Psoas muscle (tissue), 8 donors: ENCODE results near the gene FNDC11. TPM values are rescaled to one million over a fixed set of nuclear protein-coding genes. Genes with fewer than 3 reads are reported as not detected.

Experiments used
- ATAC-seq, 4 donors: fragments of 200-7000 bp; cut with Tn5 transposase; one replicate each; pipeline ENCODE4 v1.9.1; 2020; ENCODE audit warnings: moderate library complexity in 3 of 4, mild to moderate bottlenecking in 2 of 4
- DNase-seq, 2 donors: peaks; one replicate each; pipeline ENCODE4 v3.0.0-alpha.2; 2020
- H3K27ac ChIP-seq: fragments of 200-600 bp; one replicate; pipeline ENCODE4 v1.8.0; 2022
- H3K27me3 ChIP-seq, 3 donors: fragments of 200-600 bp in 1 of 3; one replicate each; pipeline versions ENCODE4 v1.6.1 to v1.8.0; 2013 to 2022; ENCODE audit warnings: low read length in 2 of 3, mild to moderate bottlenecking in 2 of 3, moderate library complexity in 1 of 3; ENCODE audit not compliant: insufficient read depth in 3 of 3
- H3K36me3 ChIP-seq, 2 donors: fragments of 200-600 bp in 1 of 2; one replicate each; pipeline versions ENCODE4 v1.6.1 to v1.8.0; 2013 to 2022; ENCODE audit warnings: low read depth in 1 of 2, mild to moderate bottlenecking in 1 of 2, moderate library complexity in 1 of 2; ENCODE audit not compliant: insufficient read depth in 1 of 2
- H3K4me1 ChIP-seq: fragments of 200-600 bp; one replicate; pipeline ENCODE4 v1.8.0; 2022
- H3K4me3 ChIP-seq: fragments of 200-600 bp; one replicate; pipeline ENCODE4 v1.8.0; 2022; ENCODE audit warnings: mild to moderate bottlenecking
- H3K9me3 ChIP-seq: fragments of 200-600 bp; one replicate; pipeline ENCODE4 v1.8.0; 2022
- CTCF ChIP-seq: fragments of 200-600 bp; IDR thresholded peaks from one replicate; pipeline ENCODE4 v1.8.0; 2022; ENCODE audit warnings: antibody characterized with exemption
- WGBS, 3 donors: extraction: QIAGEN DNeasy Blood & Tissue Kit; methylation state at CpG; one replicate each; pipeline versions ENCODE4 v1.1.6 to v1.1.7; 2013; 5-methylcytosine and 5-hydroxymethylcytosine counted together
- intact Hi-C, 2 donors: fragments of 100-400 bp; cut with DNase I; formaldehyde crosslinking; loops; one replicate each; pipeline versions ENCODE4 v1.11.0 to v1.14.2; 2022
- polyA plus RNA-seq, 3 donors: library from polyadenylated mRNA; stranded (reverse); fragments of 200-250 nt; gene quantifications; one replicate each; pipeline ENCODE4 v1.2.3, GENCODE V29; 2013
- total RNA-seq, 4 donors: library from RNA; stranded (reverse); fragmentation: NEBNext Ultra II Directional in 2 of 4; extraction: Animal tissue kit (Norgen Biotek cat#: 25700) in 2 of 4; gene quantifications; one replicate each; pipeline versions ENCODE4 v1.2.1 to v1.2.4, GENCODE V29; 2021 to 2023
- donor health status: healthy with polysubstance abuse.
- donor health status: DM: no; HTN: no; CAD: no; lungs with moderate emphysema.
- donor health status: Bipolar disorder and iron deficiency.
- donor health status: healthy.
- donor health status: DM: yes; HTN: yes; CAD: no.
- donor health status: DM: no; HTN: no; CAD: no.
- donor health status: DM: no; HTN: no; CAD: no.
- donor health status: DM: yes; HTN: yes; CAD: no.

The FNDC11 gene
- total and polyA plus RNA-seq, 7 donors = 0.07 to 0.14 (median 0.08) TPM; not detected in 4

GRCh38 chr20:63519668-63520503 lies 34.1 kb upstream of the FNDC11 start:
- Histone ChIP-seq H3K36me3 (peaks cover 0 to 24% of the 10 kb centered on the region in 2 donors), H3K27me3 (no peaks in the 10 kb centered on the region), H3K4me1 (peaks cover 19% of the 10 kb centered on the region), H3K27ac (peak overlapping the region; percentile 87), H3K4me3 (peak overlapping the region; percentile 80), H3K9me3 (no peaks in the 10 kb centered on the region)
- intact Hi-C loops = loop anchor here (1.0 to 2.0 kb wide), 2 partner anchors 23 to 24 kb away; no protein-coding TSS in a partner anchor
- ATAC-seq (peak; percentile 63 to 79 (median 68)), DNase-seq (peak in 1 of 2 donors; percentile 78)
- TF ChIP-seq CTCF = peak; percentile 32
- 1 to 2% (median 1%) methylated on average over 43 to 72 of the region's 72 CpGs for WGBS, 3 donors

- H3K9me3 ChIP-seq = no peaks in the 10 kb centered on the region
- WGBS, 3 donors = 0 to 1% (median 0%) methylated on average over 28 to 64 of the region's 64 CpGs
- H3K36me3 ChIP-seq = peaks cover 0 to 22% of the 10 kb centered on the region in 2 donors
- intact Hi-C loops = loop anchor here (1.0 to 2.0 kb wide), 2 partner anchors 24 kb away; no protein-coding TSS in a partner anchor
- peak within 1 kb of the TSS; percentile 87 for H3K27ac ChIP-seq
- H3K4me1 ChIP-seq = peaks cover 19% of the 10 kb centered on the region
- H3K4me3 ChIP-seq = peak within 1 kb of the TSS; percentile 80
- peak; percentile 84 to 91 for DNase-seq
- ATAC-seq = peak; percentile 91 to 94 (median 92)
- no peak for TF ChIP-seq CTCF
- H3K27me3 ChIP-seq = no peaks in the 10 kb centered on the region
These were observed 33.4 kb upstream of the FNDC11 start, which contains the start of gene PPDPF for GRCh38 chr20:63520504-63520933. TSS of gene PPDPF (plus strand) at chr20:63520765. CDS start at chr20:63521309, 544 bp downstream.

- intact Hi-C loops = loop anchor here (1.0 to 2.0 kb wide), 2 partner anchors 24 to 25 kb away; no protein-coding TSS in a partner anchor
- peak; percentile 66 to 86 for DNase-seq
These were observed 32.9 kb upstream of the FNDC11 start for GRCh38 chr20:63520934-63521601.

GRCh38 chr20:63521602-63522001 lies 32.4 kb upstream of the FNDC11 start:
- DNase-seq = peak; percentile 20 to 59
- Histone ChIP-seq H3K36me3 (peaks cover 0 to 18% of the 10 kb centered on the region in 2 donors), H3K27me3 (no peaks in the 10 kb centered on the region), H3K4me3 (peak overlapping the region; percentile 80), H3K4me1 (peaks cover 19% of the 10 kb centered on the region), H3K9me3 (no peaks in the 10 kb centered on the region), H3K27ac (no peak overlapping the region)
- 46 to 49% (median 49%) methylated on average over 18 to 23 of the region's 23 CpGs for WGBS, 3 donors
- no peak for ATAC-seq
- intact Hi-C loops = loop anchor here in 1 of 2 donors (2.0 kb wide), 1 partner anchor 25 kb away; no protein-coding TSS in a partner anchor
- no peak for TF ChIP-seq CTCF

More at GRCh38 chr20:63520934-63521601, 32.9 kb upstream of the FNDC11 start:
- Histone ChIP-seq H3K9me3 (no peaks in the 10 kb centered on the region), H3K27me3 (no peaks in the 10 kb centered on the region), H3K4me3 (peak overlapping the region; percentile 80), H3K4me1 (peaks cover 19% of the 10 kb centered on the region), H3K27ac (peak overlapping the region; percentile 87), H3K36me3 (peaks cover 0 to 18% of the 10 kb centered on the region in 2 donors)
- WGBS, 3 donors = 6 to 9% (median 6%) methylated on average over 53 to 68 of the region's 68 CpGs
- ATAC-seq = peak; percentile 41 to 48 (median 42)
- TF ChIP-seq CTCF = no peak
